H1 (cell line): ENCODE measurements around the gene EXOC3L1. TPM values are rescaled to one million over a fixed set of nuclear protein-coding genes. Genes with fewer than 3 reads are reported as not detected.

ENCODE experiments used
- CTCF ChIA-PET: fragments of 300-600 bp; sonication (Branson Sonifier 250); formaldehyde crosslinking; loops from one replicate; lab custom pipeline; 2021; ENCODE audit not compliant: partially characterized antibody; lab: Charles Lee
- POLR2A ChIA-PET: fragments of 300-600 bp; sonication (Branson Sonifier 250); formaldehyde crosslinking; loops from one replicate; lab custom pipeline; 2021; ENCODE audit warnings: inconsistent platforms; ENCODE audit not compliant: partially characterized antibody; lab: Charles Lee
- DNase-seq, 2 experiments: peaks; one replicate each; pipeline versions ENCODE4 v3.0.0 to v3.0.0-alpha.2; 2010 to 2022; ENCODE audit warnings: low spot score in 2 of 2, low read depth in 1 of 2, mixed read lengths in 1 of 2
- FAIRE-seq: peaks from 2 replicates; lab custom pipeline; 2011; peaks lifted over from hg19 to GRCh38; lab: Jason Lieb, UNC
- H2AFZ ChIP-seq: 2 replicates; pipeline ENCODE4 v1.8.1; 2012; ENCODE audit warnings: low read length, inconsistent platforms
- H2AK5ac ChIP-seq: 2 replicates; pipeline ENCODE4 v1.6.1; 2013; ENCODE audit warnings: low read depth, low read length
- H2BK120ac ChIP-seq: replicated peaks from 2 replicates; pipeline ENCODE3; 2013; ENCODE audit warnings: low read depth, low read length, inconsistent platforms
- H2BK12ac ChIP-seq: 2 replicates; pipeline ENCODE4 v1.6.1; 2013; ENCODE audit warnings: low read depth, low read length
- H2BK15ac ChIP-seq: 2 replicates; pipeline ENCODE4 v1.6.1; 2013; ENCODE audit warnings: low read length
- H2BK20ac ChIP-seq: 2 replicates; pipeline ENCODE4 v1.6.1; 2013; ENCODE audit warnings: low read length
- H2BK5ac ChIP-seq: 2 replicates; pipeline ENCODE4 v1.6.1; 2013; ENCODE audit warnings: low read depth, low read length
- H3K14ac ChIP-seq: 2 replicates; pipeline ENCODE4 v1.6.1; 2013; ENCODE audit warnings: inconsistent platforms; ENCODE audit not compliant: insufficient read length
- H3K18ac ChIP-seq: 2 replicates; pipeline ENCODE4 v1.6.1; 2013; ENCODE audit warnings: low read length; ENCODE audit errors: extremely low read depth
- H3K23ac ChIP-seq: 2 replicates; pipeline ENCODE4 v1.6.1; 2013; ENCODE audit warnings: inconsistent platforms; ENCODE audit not compliant: insufficient read length
- H3K23me2 ChIP-seq: 2 replicates; pipeline ENCODE4 v1.6.1; 2013; ENCODE audit warnings: low read depth, low read length
- H3K27ac ChIP-seq: 2 replicates; pipeline ENCODE4 v1.6.1; 2011; ENCODE audit warnings: low read depth, low read length, inconsistent platforms
- H3K27me3 ChIP-seq, 4 experiments: replicated peaks in 1 of 4; 1 replicate in 1 of 4; 2 replicates in 3 of 4; pipeline versions ENCODE4 v1.6.1 to v1.8.1; 2011 to 2013; ENCODE audit warnings: low read length in 3 of 4, mild to moderate bottlenecking in 3 of 4, inconsistent platforms in 2 of 4, mixed read lengths in 2 of 4, moderate library complexity in 1 of 4; ENCODE audit not compliant: control insufficient read depth in 3 of 4, insufficient read depth in 3 of 4; ENCODE audit errors: extremely low read depth in 1 of 4
- H3K36me3 ChIP-seq, 4 experiments: 2 replicates each; pipeline versions ENCODE4 v1.6.1 to v1.8.1; 2011 to 2013; ENCODE audit warnings: mild to moderate bottlenecking in 4 of 4, low read length in 3 of 4, moderate library complexity in 2 of 4, control low read depth in 1 of 4, inconsistent platforms in 1 of 4; ENCODE audit not compliant: insufficient read depth in 4 of 4, control insufficient read depth in 2 of 4
- H3K4ac ChIP-seq: replicated peaks from 2 replicates; pipeline ENCODE3; 2013; ENCODE audit warnings: low read length, low read depth, mixed read lengths, inconsistent platforms; ENCODE audit not compliant: insufficient read length
- H3K4me1 ChIP-seq, 4 experiments: replicated peaks in 1 of 4; 1 replicate in 1 of 4; 2 replicates in 3 of 4; pipeline versions ENCODE4 v1.6.1 to v1.8.1; 2011 to 2013; ENCODE audit warnings: low read length in 3 of 4, inconsistent platforms in 2 of 4, mixed read lengths in 1 of 4; ENCODE audit not compliant: insufficient read depth in 4 of 4, control insufficient read depth in 3 of 4
- H3K4me2 ChIP-seq, 2 experiments: 2 replicates each; pipeline versions ENCODE4 v1.6.1 to v1.8.1; 2011 to 2013; ENCODE audit warnings: low read depth in 2 of 2, low read length in 2 of 2, control low read depth in 1 of 2, inconsistent platforms in 1 of 2, mild to moderate bottlenecking in 1 of 2; ENCODE audit not compliant: insufficient read depth in 1 of 2
- H3K4me3 ChIP-seq, 4 experiments: fragments of 200-600, 300-600 bp in 1 of 4; sonication (generic), shearing (Covaris generic), sonication (Bioruptor Twin) in 1 of 4; 2 replicates each; pipeline versions ENCODE4 v1.5.1 to v1.8.1; 2011 to 2016; ENCODE audit warnings: low read length in 4 of 4, low read depth in 3 of 4, control low read depth in 2 of 4, inconsistent platforms in 2 of 4, mild to moderate bottlenecking in 2 of 4, mixed read lengths in 1 of 4, moderate library complexity in 1 of 4; ENCODE audit not compliant: insufficient read depth in 2 of 4; ENCODE audit errors: extremely low read depth in 1 of 4
- H3K56ac ChIP-seq: replicated peaks from 2 replicates; pipeline ENCODE3; 2013; ENCODE audit warnings: low read depth, mild to moderate bottlenecking, mixed read lengths, low read length, inconsistent platforms; ENCODE audit not compliant: insufficient read length
- H3K79me1 ChIP-seq: 2 replicates; pipeline ENCODE4 v1.6.1; 2013; ENCODE audit warnings: low read depth, low read length, control low read depth
- H3K79me2 ChIP-seq, 2 experiments: 2 replicates each; pipeline versions ENCODE4 v1.6.1 to v1.8.1; 2012 to 2013; ENCODE audit warnings: low read length in 2 of 2, mild to moderate bottlenecking in 2 of 2, inconsistent platforms in 1 of 2; ENCODE audit not compliant: insufficient read depth in 2 of 2, control insufficient read depth in 1 of 2
- H3K9ac ChIP-seq, 4 experiments: replicated peaks in 1 of 4; 1 replicate in 1 of 4; 2 replicates in 3 of 4; pipeline versions ENCODE4 v1.6.1 to v1.8.1; 2011 to 2013; ENCODE audit warnings: low read depth in 3 of 4, low read length in 3 of 4, control low read depth in 2 of 4, mild to moderate bottlenecking in 2 of 4, moderate library complexity in 2 of 4, inconsistent platforms in 1 of 4; ENCODE audit errors: extremely low read depth in 1 of 4
- H3K9me3 ChIP-seq, 2 experiments: 2 replicates each; pipeline versions ENCODE4 v1.6.1 to v1.8.1; 2012 to 2013; ENCODE audit warnings: mild to moderate bottlenecking in 2 of 2, moderate library complexity in 2 of 2, control low read depth in 1 of 2, inconsistent platforms in 1 of 2, low read depth in 1 of 2, low read length in 1 of 2, mixed read lengths in 1 of 2; ENCODE audit not compliant: insufficient read depth in 2 of 2
- H4K20me1 ChIP-seq, 2 experiments: replicated peaks in 1 of 2; 2 replicates each; pipeline versions ENCODE3 to v1.8.1; 2011 to 2013; ENCODE audit warnings: inconsistent platforms in 2 of 2, low read length in 2 of 2, mild to moderate bottlenecking in 1 of 2; ENCODE audit not compliant: insufficient read depth in 2 of 2, control insufficient read depth in 1 of 2
- H4K5ac ChIP-seq: 2 replicates; pipeline ENCODE4 v1.6.1; 2013; ENCODE audit warnings: low read length, low read depth, mixed read lengths, inconsistent platforms; ENCODE audit not compliant: insufficient read length
- H4K8ac ChIP-seq: 2 replicates; pipeline ENCODE4 v1.8.0; 2013; ENCODE audit warnings: mild to moderate bottlenecking, moderate library complexity, low read length, inconsistent platforms; ENCODE audit not compliant: insufficient read depth; ENCODE audit errors: extremely low read depth
- H4K91ac ChIP-seq: replicated peaks from 2 replicates; pipeline ENCODE3; 2013; ENCODE audit warnings: low read length, mixed read lengths, inconsistent platforms; ENCODE audit not compliant: insufficient read length
- BACH1 ChIP-seq: IDR thresholded peaks from 2 replicates; pipeline ENCODE4 v1.6.1; 2012; ENCODE audit warnings: low read length, improper control_type of control experiment
- CEBPB ChIP-seq: IDR thresholded peaks from 2 replicates; pipeline ENCODE4 v1.6.1; 2012; ENCODE audit warnings: low read depth, low read length
- EGR1 ChIP-seq: IDR thresholded peaks from 2 replicates; pipeline ENCODE4 v1.6.1; 2011; ENCODE audit warnings: low read depth, low read length, borderline replicate concordance
- EZH2 ChIP-seq: fragments of 200-600 bp; sonication (generic); IDR thresholded peaks from 2 replicates; pipeline ENCODE4 v1.7.1; 2012; ENCODE audit warnings: low read depth, mild to moderate bottlenecking, moderate library complexity, low read length, inconsistent platforms; ENCODE audit not compliant: severe bottlenecking
- RAD21 ChIP-seq, 2 experiments: IDR thresholded peaks in 1 of 2; conservative IDR thresholded peaks in 1 of 2; 2 replicates each; pipeline ENCODE4 v1.6.1; 2011; ENCODE audit warnings: low read depth in 2 of 2, low read length in 2 of 2, improper control_type of control experiment in 1 of 2, inconsistent platforms in 1 of 2, mild to moderate bottlenecking in 1 of 2, moderate library complexity in 1 of 2
- SRF ChIP-seq: IDR thresholded peaks from 2 replicates; pipeline ENCODE4 v1.6.1; 2011; ENCODE audit warnings: mild to moderate bottlenecking, low read depth, low read length, moderate library complexity
- TAF7 ChIP-seq: optimal IDR thresholded peaks from 2 replicates; pipeline ENCODE3; 2011; ENCODE audit warnings: low read depth, mild to moderate bottlenecking, inconsistent platforms, low read length, moderate library complexity, borderline replicate concordance
- WGBS, 2 experiments: shearing (Covaris generic) in 1 of 2; methylation state at CpG; one replicate each; pipeline versions ENCODE4 v1.1.6 to v1.1.7; 2013 to 2015; ENCODE audit warnings: low lambda C conversion rate in 2 of 2, mixed read lengths in 2 of 2, inconsistent platforms in 1 of 2, low coverage in 1 of 2, missing lambda C conversion rate in 1 of 2; ENCODE audit not compliant: insufficient replicate concordance in 2 of 2, insufficient coverage in 1 of 2, insufficient read length in 1 of 2; ENCODE audit errors: extremely low coverage in 1 of 2, missing lambda C conversion rate in 1 of 2; 5-methylcytosine and 5-hydroxymethylcytosine counted together
- polyA plus RNA-seq, 7 experiments: library from polyadenylated mRNA; depleted of rRNA in 3 of 7; stranded (reverse) in 5 of 7; unstranded in 2 of 7; fragments of >200 nt in 5 of 7; fragments of 200-250 nt in 2 of 7; gene quantifications; 1 replicate in 5 of 7; 2 replicates in 1 of 7; 4 replicates in 1 of 7; pipeline versions ENCODE4 v1.2.1 to v1.2.3, GENCODE V29; 2011 to 2013; ENCODE audit warnings: missing spikeins in 2 of 7, mixed read lengths in 2 of 7
- total RNA-seq: library from RNA; stranded (reverse); fragmentation: NEBNext Ultra II Directional; extraction: Animal tissue kit (Norgen Biotek cat#: 25700); gene quantifications from 2 replicates; pipeline ENCODE4 v1.2.1, GENCODE V29; 2021

Gene EXOC3L1
- total and polyA plus RNA-seq, 2 of the 8 experiments (the other 6 are each of a cell fraction or from before 2014, with no cell fraction given), result 1.3 TPM

- Histone ChIP-seq H3K14ac (no peak overlapping the region), H3K4ac (no peak overlapping the region), H2AFZ (no peak overlapping the region), H3K27ac (no peak overlapping the region), H3K56ac (no peak overlapping the region), H3K9ac (no peak overlapping the region), H2AK5ac (no peak overlapping the region), H2BK12ac (no peak overlapping the region), H2BK20ac (no peak overlapping the region), H4K8ac (peak overlapping the region; percentile 83; the same call in 1 of the 2 replicates), H2BK120ac (no peak overlapping the region), H3K23me2 (no peaks in the 10 kb centered on the region), H3K36me3 (no peaks in the 10 kb centered on the region), H3K23ac (no peak overlapping the region), H2BK15ac (no peak overlapping the region), H3K4me3 (no peak overlapping the region), H3K79me2 (no peaks in the 10 kb centered on the region), H3K27me3 (peaks cover 0 to 12% (median 10%) of the 10 kb centered on the region in 4 experiments; a peak in 4 of 7 replicates), H3K18ac (no peak overlapping the region), H2BK5ac (no peak overlapping the region), H4K20me1 (no peaks in the 10 kb centered on the region), H3K9me3 (no peaks in the 10 kb centered on the region), H3K79me1 (no peaks in the 10 kb centered on the region), H3K4me1 (no peaks in the 10 kb centered on the region; a peak in 1 of 7 replicates), H4K91ac (no peak overlapping the region), H3K4me2 (no peak overlapping the region), H4K5ac (no peak overlapping the region)
- no peak for DNase-seq
- FAIRE-seq, result no peak
- 77% methylated on average over 8 of the region's 8 CpGs; no CpG with 5 or more reads in 1 of the 2 experiments for WGBS, 2 experiments
- ChIA-PET CTCF (interaction anchor here (0.6 to 8.9 kb wide), 5 partner anchors 10 to 84 kb away, joined by 3 to 111 read pairs (median 3); partner anchors contain the start of genes E2F4 and ELMO3), POLR2A (interaction anchor here (1.3 to 3.5 kb wide), 2 partner anchors 9 to 14 kb away, joined by 3 to 19 read pairs; partner anchors contain the start of gene TMEM208)
- TF ChIP-seq RAD21 (IDR thresholded peaks at IDR 0.05 in 1 of 2, conservative IDR thresholded peaks at IDR 0.05 in 1 of 2; ENCODE audit: low read depth in 2 of 2, low read length in 2 of 2) (no peak), EZH2 (no peak), SRF (no peak), BACH1 (no peak), TAF7 (no peak), CEBPB (no peak), EGR1 (no peak)
Measured at GRCh38 chr16:67213197-67214019, 23.5 kb upstream of the EXOC3L1 start.
